B cell (primary cell): Measurements from ENCODE around the gene FARP2. TPM values are rescaled to one million over a fixed set of nuclear protein-coding genes. Genes with fewer than 3 reads are reported as not detected.

Experiments
- ATAC-seq: fragments of 200-7000 bp; cut with Tn5 transposase; one replicate; pipeline ENCODE4 v1.10.0; 2021; ENCODE audit warnings: low read depth, mild to moderate bottlenecking, moderate number of reproducible peaks, moderate library complexity
- CTCF ChIA-PET: fragments of 350-600 bp; sonication (Branson Sonifier 250); formaldehyde crosslinking; loops from one replicate; lab custom pipeline; 2021; ENCODE audit warnings: antibody characterized with exemption, inconsistent platforms; lab: Charles Lee
- POLR2A ChIA-PET: fragments of 350-600 bp; sonication (Branson Sonifier 250); formaldehyde crosslinking; loops from one replicate; lab custom pipeline; 2021; ENCODE audit warnings: antibody characterized with exemption; lab: Charles Lee
- DNase-seq: peaks from one replicate; pipeline ENCODE4 v3.0.0; 2013
- H2AFZ ChIP-seq: 2 replicates; pipeline ENCODE4 v1.6.1; 2012; ENCODE audit warnings: mild to moderate bottlenecking, low read depth, low read length; ENCODE audit not compliant: insufficient read depth, poor library complexity, severe bottlenecking
- H3K27ac ChIP-seq, 2 donors: 1 replicate in 1 of 2; 2 replicates in 1 of 2; pipeline ENCODE4 v1.5.1; 2012 to 2013; ENCODE audit warnings: low read length in 2 of 2, mild to moderate bottlenecking in 2 of 2, moderate library complexity in 1 of 2
- H3K27me3 ChIP-seq, 4 experiments: fragments of 200-600 bp in 1 of 4; sonication (generic) in 1 of 4; replicated peaks in 1 of 4; 1 replicate in 2 of 4; 2 replicates in 2 of 4; pipeline versions ENCODE4 v1.6.1 to v1.7.0; 2013 to 2016; ENCODE audit warnings: low read length in 3 of 4, mild to moderate bottlenecking in 2 of 4, mixed read lengths in 1 of 4, moderate library complexity in 1 of 4; ENCODE audit not compliant: insufficient read depth in 4 of 4, control insufficient read depth in 3 of 4; ENCODE audit errors: control extremely low read depth in 1 of 4
- H3K36me3 ChIP-seq, 2 experiments: replicated peaks in 1 of 2; 1 replicate in 1 of 2; 2 replicates in 1 of 2; pipeline versions ENCODE4 v1.6.1 to v1.7.1; 2013; ENCODE audit warnings: low read length in 1 of 2; ENCODE audit not compliant: insufficient read depth in 2 of 2, control insufficient read depth in 1 of 2; ENCODE audit errors: control extremely low read depth in 1 of 2, extremely low read depth in 1 of 2
- H3K4me1 ChIP-seq, 2 donors: fragments of 200-600 bp in 1 of 2; sonication (generic) in 1 of 2; 1 replicate in 1 of 2; 2 replicates in 1 of 2; pipeline versions ENCODE4 v1.5.1 to v1.6.1; 2013 to 2017; ENCODE audit warnings: low read length in 2 of 2; ENCODE audit not compliant: control insufficient read depth in 2 of 2, insufficient read depth in 2 of 2
- H3K4me2 ChIP-seq: replicated peaks from 2 replicates; pipeline ENCODE3; 2012; ENCODE audit warnings: mild to moderate bottlenecking, low read depth, low read length; ENCODE audit not compliant: poor library complexity, severe bottlenecking
- H3K4me3 ChIP-seq, 5 experiments: fragments of 200-600 bp in 1 of 5; sonication (generic) in 1 of 5; 1 replicate in 3 of 5; 2 replicates in 2 of 5; pipeline versions ENCODE4 v1.5.1 to v1.7.0; 2011 to 2016; ENCODE audit warnings: low read length in 4 of 5, mild to moderate bottlenecking in 4 of 5, low read depth in 2 of 5, control low read depth in 1 of 5, moderate library complexity in 1 of 5; ENCODE audit not compliant: insufficient read depth in 1 of 5; ENCODE audit errors: control extremely low read depth in 1 of 5, extremely low read depth in 1 of 5
- H3K79me2 ChIP-seq: fragments of 200-600 bp; sonication (generic); one replicate; pipeline ENCODE4 v1.6.0; 2016; ENCODE audit warnings: low read length; ENCODE audit not compliant: control insufficient read depth, insufficient read depth
- H3K9ac ChIP-seq: fragments of 200-600 bp; sonication (generic); 2 replicates; pipeline ENCODE4 v1.6.1; 2017; ENCODE audit warnings: mild to moderate bottlenecking, low read length, moderate library complexity
- H3K9me3 ChIP-seq, 3 donors: one replicate each; pipeline versions ENCODE4 v1.6.1 to v1.7.1; 2013; ENCODE audit warnings: low read length in 2 of 3; ENCODE audit not compliant: control insufficient read depth in 2 of 3, insufficient read depth in 1 of 3; ENCODE audit errors: control extremely low read depth in 1 of 3
- H4K20me1 ChIP-seq: 2 replicates; pipeline ENCODE4 v1.6.0; 2012; ENCODE audit warnings: mild to moderate bottlenecking, low read length; ENCODE audit not compliant: insufficient read depth, control insufficient read depth, poor library complexity, severe bottlenecking
- H3K27ac Mint-ChIP-seq: one replicate; pipeline ENCODE4 v1.8.0; 2021; ENCODE audit warnings: mixed read lengths
- H3K27me3 Mint-ChIP-seq: one replicate; pipeline ENCODE4 v1.8.0; 2021; ENCODE audit warnings: mixed read lengths
- H3K4me1 Mint-ChIP-seq: one replicate; pipeline ENCODE4 v1.8.0; 2021; ENCODE audit warnings: mixed read lengths
- H3K4me3 Mint-ChIP-seq: one replicate; pipeline ENCODE4 v1.8.0; 2021; ENCODE audit warnings: mixed read lengths
- H3K9me3 Mint-ChIP-seq: one replicate; pipeline ENCODE4 v1.8.0; 2022; ENCODE audit warnings: mixed read lengths; ENCODE audit not compliant: insufficient read depth
- CTCF ChIP-seq: fragments of 200-600 bp; IDR thresholded peaks from one replicate; pipeline ENCODE4 v1.8.0; 2022; ENCODE audit warnings: antibody characterized with exemption, mild to moderate bottlenecking
- EZH2 ChIP-seq: IDR thresholded peaks from 2 replicates; pipeline ENCODE4 v1.6.1; 2012; ENCODE audit warnings: borderline replicate concordance, low read depth, mild to moderate bottlenecking, moderate library complexity, low read length; ENCODE audit not compliant: insufficient read depth, poor library complexity, severe bottlenecking
- WGBS: methylation state at CpG from one replicate; pipeline ENCODE4 v1.1.5; 2013; ENCODE audit warnings: missing lambda C conversion rate; ENCODE audit not compliant: insufficient coverage; 5-methylcytosine and 5-hydroxymethylcytosine counted together
- intact Hi-C: fragments of 100-400 bp; cut with micrococcal nuclease; formaldehyde crosslinking; loops from one replicate; pipeline ENCODE4 v1.10.0; 2022
- polyA plus RNA-seq: library from polyadenylated mRNA; depleted of rRNA; stranded (reverse); fragments of >200 nt; gene quantifications from 2 replicates; pipeline ENCODE4 v1.2.3, GENCODE V29; 2012
- total RNA-seq, 2 donors: library from RNA; stranded (reverse); fragments of 120-200 nt in 1 of 2; gene quantifications; 1 replicate in 1 of 2; 2 replicates in 1 of 2; pipeline versions ENCODE4 v1.2.3 to v1.2.4, GENCODE V29; 2013 to 2022

The FARP2 gene
- total and polyA plus RNA-seq, 2 donors (not counting 1 experiment from before 2014, with no cell fraction given) = 37.1 to 114 TPM

GRCh38 chr2:241506793-241507429 is 150.8 kb downstream of the FARP2 start:
- Histone ChIP-seq H3K9ac (peak overlapping the region; percentile 72), H3K9me3 (peaks cover 0 to 3% (median 0%) of the 10 kb centered on the region in 3 donors), H3K27me3 (no peaks in the 10 kb centered on the region), H3K4me2 (peak overlapping the region; percentile 85), H3K27ac (no peak overlapping the region), H3K4me1 (peaks cover 15 to 20% of the 10 kb centered on the region in 2 donors), H3K79me2 (peaks cover 49% of the 10 kb centered on the region), H3K4me3 (peak overlapping the region in 3 of 5 experiments; percentile 70 to 78 (median 75)), H2AFZ (peak overlapping the region; percentile 94), H4K20me1 (peaks cover 55% of the 10 kb centered on the region), H3K36me3 (no peaks in the 10 kb centered on the region)
- H3K4me1 Mint-ChIP-seq = peaks cover 24% of the 10 kb centered on the region
- POLR2A ChIA-PET = no interaction called here
- no peak for ATAC-seq
- H3K4me3 Mint-ChIP-seq = peak overlapping the region; percentile 85
- WGBS = 79% methylated on average over 18 of the region's 19 CpGs
- H3K27ac Mint-ChIP-seq = peak overlapping the region; percentile 72
- CTCF ChIA-PET = interaction anchor here (1.0 kb wide), 1 partner anchor 189 kb away, joined by 4 read pairs; no protein-coding TSS in a partner anchor
- no peak for DNase-seq
- H3K9me3 Mint-ChIP-seq = no peaks in the 10 kb centered on the region
- intact Hi-C loops = no loop called here
- H3K27me3 Mint-ChIP-seq = no peaks in the 10 kb centered on the region
- no peak for TF ChIP-seq EZH2
- TF ChIP-seq CTCF = no peak
